H1 (cell line): ENCODE data around the gene SPIRE1. TPM values are rescaled to one million over a fixed set of nuclear protein-coding genes. Genes with fewer than 3 reads are reported as not detected.

Source experiments
- CBX8 ChIP-seq: fragments of 300-800, 300-1000 bp; sonication (generic); IDR thresholded peaks from 2 replicates; pipeline ENCODE4 v1.7.1; 2016; ENCODE audit warnings: low read depth, low read length, borderline replicate concordance
- HDAC2 ChIP-seq, 2 experiments: fragments of 300-600 bp in 1 of 2; sonication (generic) in 1 of 2; IDR thresholded peaks; 2 replicates each; pipeline ENCODE4 v1.6.1; 2011 to 2012; ENCODE audit warnings: low read depth in 2 of 2, low read length in 2 of 2, mild to moderate bottlenecking in 2 of 2, moderate library complexity in 2 of 2, borderline replicate concordance in 1 of 2, inconsistent platforms in 1 of 2
- JUND ChIP-seq: IDR thresholded peaks from 2 replicates; pipeline ENCODE4 v1.6.1; 2011; ENCODE audit warnings: mild to moderate bottlenecking, improper control_type of control experiment, low read length
- NANOG ChIP-seq: IDR thresholded peaks from 2 replicates; pipeline ENCODE4 v1.6.1; 2011; ENCODE audit warnings: low read length, low read depth, mild to moderate bottlenecking, inconsistent platforms; ENCODE audit not compliant: insufficient read depth, poor library complexity, severe bottlenecking
- RFX5 ChIP-seq: IDR thresholded peaks from 2 replicates; pipeline ENCODE4 v1.6.1; 2011; ENCODE audit warnings: low read depth, low read length, improper control_type of control experiment, borderline replicate concordance
- TAF1 ChIP-seq: IDR thresholded peaks from 2 replicates; pipeline ENCODE4 v1.6.1; 2011; ENCODE audit warnings: mild to moderate bottlenecking, low read depth, low read length
- YY1 ChIP-seq: IDR thresholded peaks from 2 replicates; pipeline ENCODE4 v1.6.1; 2011; ENCODE audit warnings: low read depth, mild to moderate bottlenecking, low read length
- polyA plus RNA-seq, 7 experiments: library from polyadenylated mRNA; depleted of rRNA in 3 of 7; stranded (reverse) in 5 of 7; unstranded in 2 of 7; fragments of >200 nt in 5 of 7; fragments of 200-250 nt in 2 of 7; gene quantifications; 1 replicate in 5 of 7; 2 replicates in 1 of 7; 4 replicates in 1 of 7; pipeline versions ENCODE4 v1.2.1 to v1.2.3, GENCODE V29; 2011 to 2013; ENCODE audit warnings: missing spikeins in 2 of 7, mixed read lengths in 2 of 7
- total RNA-seq: library from RNA; stranded (reverse); fragmentation: NEBNext Ultra II Directional; extraction: Animal tissue kit (Norgen Biotek cat#: 25700); gene quantifications from 2 replicates; pipeline ENCODE4 v1.2.1, GENCODE V29; 2021
- TF ChIP-seq, protein P1 (sequence below): fragments of 300-600 bp; sonication (generic); IDR thresholded peaks from 2 replicates; pipeline ENCODE4 v1.7.1; 2012; ENCODE audit warnings: low read length, moderate library complexity, mild to moderate bottlenecking, inconsistent platforms; ENCODE audit not compliant: insufficient replicate concordance
- TF ChIP-seq, protein P2 (sequence below), 3 experiments: IDR thresholded peaks; 1 replicate in 2 of 3; 2 replicates in 1 of 3; pipeline versions ENCODE4 v1.5.1 to v1.6.1; 2011; ENCODE audit warnings: low read length in 3 of 3, mild to moderate bottlenecking in 3 of 3, inconsistent platforms in 2 of 3, low read depth in 1 of 3, moderate library complexity in 1 of 3; ENCODE audit not compliant: insufficient read depth in 1 of 3; ENCODE audit errors: control extremely low read depth in 1 of 3

The SPIRE1 gene
- total and polyA plus RNA-seq, 2 of the 8 experiments (the other 6 are each of a cell fraction or from before 2014, with no cell fraction given): 6.0 to 21.5 TPM

- TF ChIP-seq, protein P1, sequence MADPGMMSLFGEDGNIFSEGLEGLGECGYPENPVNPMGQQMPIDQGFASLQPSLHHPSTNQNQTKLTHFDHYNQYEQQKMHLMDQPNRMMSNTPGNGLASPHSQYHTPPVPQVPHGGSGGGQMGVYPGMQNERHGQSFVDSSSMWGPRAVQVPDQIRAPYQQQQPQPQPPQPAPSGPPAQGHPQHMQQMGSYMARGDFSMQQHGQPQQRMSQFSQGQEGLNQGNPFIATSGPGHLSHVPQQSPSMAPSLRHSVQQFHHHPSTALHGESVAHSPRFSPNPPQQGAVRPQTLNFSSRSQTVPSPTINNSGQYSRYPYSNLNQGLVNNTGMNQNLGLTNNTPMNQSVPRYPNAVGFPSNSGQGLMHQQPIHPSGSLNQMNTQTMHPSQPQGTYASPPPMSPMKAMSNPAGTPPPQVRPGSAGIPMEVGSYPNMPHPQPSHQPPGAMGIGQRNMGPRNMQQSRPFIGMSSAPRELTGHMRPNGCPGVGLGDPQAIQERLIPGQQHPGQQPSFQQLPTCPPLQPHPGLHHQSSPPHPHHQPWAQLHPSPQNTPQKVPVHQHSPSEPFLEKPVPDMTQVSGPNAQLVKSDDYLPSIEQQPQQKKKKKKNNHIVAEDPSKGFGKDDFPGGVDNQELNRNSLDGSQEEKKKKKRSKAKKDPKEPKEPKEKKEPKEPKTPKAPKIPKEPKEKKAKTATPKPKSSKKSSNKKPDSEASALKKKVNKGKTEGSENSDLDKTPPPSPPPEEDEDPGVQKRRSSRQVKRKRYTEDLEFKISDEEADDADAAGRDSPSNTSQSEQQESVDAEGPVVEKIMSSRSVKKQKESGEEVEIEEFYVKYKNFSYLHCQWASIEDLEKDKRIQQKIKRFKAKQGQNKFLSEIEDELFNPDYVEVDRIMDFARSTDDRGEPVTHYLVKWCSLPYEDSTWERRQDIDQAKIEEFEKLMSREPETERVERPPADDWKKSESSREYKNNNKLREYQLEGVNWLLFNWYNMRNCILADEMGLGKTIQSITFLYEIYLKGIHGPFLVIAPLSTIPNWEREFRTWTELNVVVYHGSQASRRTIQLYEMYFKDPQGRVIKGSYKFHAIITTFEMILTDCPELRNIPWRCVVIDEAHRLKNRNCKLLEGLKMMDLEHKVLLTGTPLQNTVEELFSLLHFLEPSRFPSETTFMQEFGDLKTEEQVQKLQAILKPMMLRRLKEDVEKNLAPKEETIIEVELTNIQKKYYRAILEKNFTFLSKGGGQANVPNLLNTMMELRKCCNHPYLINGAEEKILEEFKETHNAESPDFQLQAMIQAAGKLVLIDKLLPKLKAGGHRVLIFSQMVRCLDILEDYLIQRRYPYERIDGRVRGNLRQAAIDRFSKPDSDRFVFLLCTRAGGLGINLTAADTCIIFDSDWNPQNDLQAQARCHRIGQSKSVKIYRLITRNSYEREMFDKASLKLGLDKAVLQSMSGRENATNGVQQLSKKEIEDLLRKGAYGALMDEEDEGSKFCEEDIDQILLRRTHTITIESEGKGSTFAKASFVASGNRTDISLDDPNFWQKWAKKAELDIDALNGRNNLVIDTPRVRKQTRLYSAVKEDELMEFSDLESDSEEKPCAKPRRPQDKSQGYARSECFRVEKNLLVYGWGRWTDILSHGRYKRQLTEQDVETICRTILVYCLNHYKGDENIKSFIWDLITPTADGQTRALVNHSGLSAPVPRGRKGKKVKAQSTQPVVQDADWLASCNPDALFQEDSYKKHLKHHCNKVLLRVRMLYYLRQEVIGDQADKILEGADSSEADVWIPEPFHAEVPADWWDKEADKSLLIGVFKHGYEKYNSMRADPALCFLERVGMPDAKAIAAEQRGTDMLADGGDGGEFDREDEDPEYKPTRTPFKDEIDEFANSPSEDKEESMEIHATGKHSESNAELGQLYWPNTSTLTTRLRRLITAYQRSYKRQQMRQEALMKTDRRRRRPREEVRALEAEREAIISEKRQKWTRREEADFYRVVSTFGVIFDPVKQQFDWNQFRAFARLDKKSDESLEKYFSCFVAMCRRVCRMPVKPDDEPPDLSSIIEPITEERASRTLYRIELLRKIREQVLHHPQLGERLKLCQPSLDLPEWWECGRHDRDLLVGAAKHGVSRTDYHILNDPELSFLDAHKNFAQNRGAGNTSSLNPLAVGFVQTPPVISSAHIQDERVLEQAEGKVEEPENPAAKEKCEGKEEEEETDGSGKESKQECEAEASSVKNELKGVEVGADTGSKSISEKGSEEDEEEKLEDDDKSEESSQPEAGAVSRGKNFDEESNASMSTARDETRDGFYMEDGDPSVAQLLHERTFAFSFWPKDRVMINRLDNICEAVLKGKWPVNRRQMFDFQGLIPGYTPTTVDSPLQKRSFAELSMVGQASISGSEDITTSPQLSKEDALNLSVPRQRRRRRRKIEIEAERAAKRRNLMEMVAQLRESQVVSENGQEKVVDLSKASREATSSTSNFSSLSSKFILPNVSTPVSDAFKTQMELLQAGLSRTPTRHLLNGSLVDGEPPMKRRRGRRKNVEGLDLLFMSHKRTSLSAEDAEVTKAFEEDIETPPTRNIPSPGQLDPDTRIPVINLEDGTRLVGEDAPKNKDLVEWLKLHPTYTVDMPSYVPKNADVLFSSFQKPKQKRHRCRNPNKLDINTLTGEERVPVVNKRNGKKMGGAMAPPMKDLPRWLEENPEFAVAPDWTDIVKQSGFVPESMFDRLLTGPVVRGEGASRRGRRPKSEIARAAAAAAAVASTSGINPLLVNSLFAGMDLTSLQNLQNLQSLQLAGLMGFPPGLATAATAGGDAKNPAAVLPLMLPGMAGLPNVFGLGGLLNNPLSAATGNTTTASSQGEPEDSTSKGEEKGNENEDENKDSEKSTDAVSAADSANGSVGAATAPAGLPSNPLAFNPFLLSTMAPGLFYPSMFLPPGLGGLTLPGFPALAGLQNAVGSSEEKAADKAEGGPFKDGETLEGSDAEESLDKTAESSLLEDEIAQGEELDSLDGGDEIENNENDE: no peak
- TF ChIP-seq YY1 (no peak), RFX5 (no peak), HDAC2 (IDR thresholded peaks at IDR 0.05; ENCODE audit: borderline replicate concordance in 1 of 2, low read depth in 2 of 2, low read length in 2 of 2) (no peak), JUND (no peak), NANOG (no peak), TAF1 (no peak), CBX8 (no peak)
- TF ChIP-seq, protein P2, sequence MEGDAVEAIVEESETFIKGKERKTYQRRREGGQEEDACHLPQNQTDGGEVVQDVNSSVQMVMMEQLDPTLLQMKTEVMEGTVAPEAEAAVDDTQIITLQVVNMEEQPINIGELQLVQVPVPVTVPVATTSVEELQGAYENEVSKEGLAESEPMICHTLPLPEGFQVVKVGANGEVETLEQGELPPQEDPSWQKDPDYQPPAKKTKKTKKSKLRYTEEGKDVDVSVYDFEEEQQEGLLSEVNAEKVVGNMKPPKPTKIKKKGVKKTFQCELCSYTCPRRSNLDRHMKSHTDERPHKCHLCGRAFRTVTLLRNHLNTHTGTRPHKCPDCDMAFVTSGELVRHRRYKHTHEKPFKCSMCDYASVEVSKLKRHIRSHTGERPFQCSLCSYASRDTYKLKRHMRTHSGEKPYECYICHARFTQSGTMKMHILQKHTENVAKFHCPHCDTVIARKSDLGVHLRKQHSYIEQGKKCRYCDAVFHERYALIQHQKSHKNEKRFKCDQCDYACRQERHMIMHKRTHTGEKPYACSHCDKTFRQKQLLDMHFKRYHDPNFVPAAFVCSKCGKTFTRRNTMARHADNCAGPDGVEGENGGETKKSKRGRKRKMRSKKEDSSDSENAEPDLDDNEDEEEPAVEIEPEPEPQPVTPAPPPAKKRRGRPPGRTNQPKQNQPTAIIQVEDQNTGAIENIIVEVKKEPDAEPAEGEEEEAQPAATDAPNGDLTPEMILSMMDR (IDR thresholded peaks at IDR 0.05; ENCODE audit: control extremely low read depth in 1 of 3, insufficient read depth in 1 of 3, low read depth in 1 of 3, low read length in 3 of 3): no peak
These were observed 27.8 kb downstream of the SPIRE1 start (continued) for GRCh38 chr18:12630136-12630535.
